ENCODE measurements around the gene CLN5.
"Not testable (repeated sequence)": the region's sequence is repeated elsewhere in the genome, so short reads cannot be mapped to it uniquely, and the experiment has no call there.

CLN5 gene

DNA sequence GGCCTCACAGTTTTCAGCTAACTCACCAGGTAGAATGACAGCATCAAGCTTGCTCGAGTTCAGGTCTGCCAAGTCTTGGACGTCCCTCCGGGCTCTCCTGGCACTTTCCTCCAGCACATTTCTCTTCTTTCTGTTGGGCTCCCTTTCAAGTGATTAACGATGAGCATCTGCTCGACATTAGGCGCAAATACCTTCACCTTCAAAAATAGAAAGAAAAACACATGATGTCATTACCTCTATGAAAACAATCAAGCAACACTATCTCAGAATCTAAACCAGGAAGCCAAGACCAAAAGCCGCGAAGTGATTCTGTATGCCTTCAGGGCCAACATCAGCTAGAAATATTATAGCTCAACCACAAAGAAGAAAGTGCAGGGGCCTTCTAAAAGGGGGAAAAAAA lies 15.4 kb upstream of the CLN5 start:
- no peak for DNase-seq

DNA sequence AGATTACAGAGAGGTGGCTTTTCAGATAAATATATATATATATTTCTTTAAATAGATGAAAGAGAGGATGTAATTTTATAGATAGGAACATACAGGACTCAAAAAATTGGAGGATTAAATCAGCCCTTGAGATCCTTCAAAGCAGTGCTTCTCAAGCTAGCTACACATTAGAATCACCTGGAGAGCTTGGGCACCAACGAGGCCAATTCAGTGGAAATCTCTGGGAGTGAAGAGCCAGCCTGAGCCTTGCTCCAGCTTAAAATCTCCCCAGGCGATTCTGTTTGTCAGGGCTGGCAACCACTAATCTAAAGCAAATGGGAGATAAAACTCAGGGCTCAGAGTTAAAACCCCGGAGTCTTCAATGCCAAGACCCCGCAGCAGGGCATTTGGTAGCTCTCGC lies 15.0 kb upstream of the CLN5 start:
- DNase-seq: no peak

DNA sequence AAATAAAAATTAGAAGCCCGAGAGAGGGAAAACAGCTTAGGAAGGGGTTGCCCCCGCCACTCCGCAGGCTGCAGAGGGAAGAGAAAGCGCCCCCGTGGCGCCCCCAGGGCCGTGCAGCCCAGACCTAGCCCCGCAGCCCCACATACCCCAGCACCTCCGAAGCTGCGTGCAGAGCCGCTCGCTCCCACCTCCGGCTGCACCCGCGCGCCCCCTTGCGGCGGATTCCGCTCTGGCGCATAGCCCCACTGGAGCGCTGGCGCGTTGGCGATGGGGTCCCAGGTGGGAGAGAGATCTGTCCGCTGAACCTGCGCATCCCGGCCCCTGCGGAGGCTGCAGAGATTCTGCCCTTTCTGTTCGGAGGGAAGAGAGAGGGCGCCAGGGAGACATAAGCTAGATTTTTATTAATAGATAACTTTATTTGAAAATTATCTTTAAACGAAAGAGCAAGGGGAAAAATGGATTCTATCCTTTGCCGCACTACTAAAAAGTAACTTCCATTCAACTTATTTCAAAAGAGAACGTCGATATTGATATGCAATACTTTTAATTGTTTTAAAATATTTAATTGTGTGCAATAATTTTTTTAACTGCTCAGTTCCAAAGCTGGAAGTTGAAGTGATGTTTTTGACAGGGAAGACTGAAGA lies 11.7 kb upstream of the CLN5 start:
- peak; percentile 88 for DNase-seq

DNA sequence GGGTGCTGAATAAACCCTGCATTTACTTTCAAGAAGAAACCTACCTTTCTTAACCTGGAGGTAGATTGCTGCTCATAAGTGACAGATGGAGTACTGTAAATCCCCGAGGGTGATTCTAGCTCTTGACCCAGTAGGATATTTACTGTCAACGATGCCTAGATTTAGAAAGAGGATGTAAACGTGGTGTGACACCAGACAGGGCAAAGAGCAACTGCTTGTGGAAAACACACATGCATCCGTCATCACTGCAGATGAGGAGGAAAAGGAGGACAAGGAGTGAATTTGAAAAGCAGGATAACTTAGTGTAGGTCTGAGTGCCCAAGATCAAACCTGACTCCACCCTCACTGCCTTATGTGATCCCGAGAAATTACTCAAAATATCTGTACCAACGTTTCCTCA lies 9.8 kb upstream of the CLN5 start:
- DNase-seq: no peak

- DNase-seq: no peak
Measured at GRCh38 chr13:76983676-76984075, 8.2 kb upstream of the CLN5 start.

GRCh38 chr13:76991432-76991795 lies 467 bp upstream of the CLN5 start:
- DNase-seq: peak; percentile 91

DNA sequence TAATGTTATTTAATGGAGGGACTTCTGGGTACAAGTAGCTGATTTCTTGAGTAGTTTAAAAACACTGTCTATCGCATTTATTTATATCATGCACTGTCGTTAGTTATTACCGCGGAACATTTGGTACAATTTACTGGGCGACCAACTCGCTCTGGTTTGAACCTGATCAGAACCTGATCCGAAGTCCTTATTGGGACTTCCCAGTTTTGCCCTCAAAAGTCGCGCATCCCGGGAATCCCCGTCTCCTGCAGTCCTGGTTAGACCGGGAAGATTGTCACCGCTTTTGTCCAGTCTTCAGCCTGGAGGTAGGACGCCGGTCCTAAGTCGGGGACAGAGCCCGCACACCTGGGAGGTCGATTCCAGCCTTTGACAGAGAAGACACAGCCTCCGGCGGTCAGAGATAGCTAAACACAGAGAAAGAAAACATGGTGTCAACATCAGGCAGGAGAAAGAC lies 694 bp downstream of the CLN5 start:
- peak; percentile 21 for DNase-seq

GRCh38 chr13:76993021-76993420 lies 1.1 kb downstream of the CLN5 start:
- DNase-seq: no peak

GRCh38 chr13:76993473-76993872 lies 1.6 kb downstream of the CLN5 start:
- DNase-seq: no peak

DNA sequence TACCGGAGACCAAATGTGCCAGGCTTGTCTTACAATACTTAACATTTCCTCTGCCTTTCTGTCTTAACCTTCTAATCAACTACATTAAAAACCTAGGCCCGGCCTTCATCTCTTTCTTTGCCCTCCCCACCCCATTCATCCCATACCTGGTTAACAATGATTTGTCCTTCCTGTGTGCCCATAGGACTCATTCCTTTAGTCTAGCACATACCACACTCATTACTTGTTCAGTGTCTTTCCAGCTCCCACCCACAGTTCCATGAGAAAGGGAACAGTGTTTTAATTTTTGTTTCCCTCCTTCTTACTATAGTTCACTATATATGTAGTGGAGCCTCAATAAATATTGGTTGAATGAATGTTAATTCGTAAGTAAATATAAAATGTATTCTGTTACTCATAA lies 2.4 kb downstream of the CLN5 start:
- DNase-seq: no peak

DNA sequence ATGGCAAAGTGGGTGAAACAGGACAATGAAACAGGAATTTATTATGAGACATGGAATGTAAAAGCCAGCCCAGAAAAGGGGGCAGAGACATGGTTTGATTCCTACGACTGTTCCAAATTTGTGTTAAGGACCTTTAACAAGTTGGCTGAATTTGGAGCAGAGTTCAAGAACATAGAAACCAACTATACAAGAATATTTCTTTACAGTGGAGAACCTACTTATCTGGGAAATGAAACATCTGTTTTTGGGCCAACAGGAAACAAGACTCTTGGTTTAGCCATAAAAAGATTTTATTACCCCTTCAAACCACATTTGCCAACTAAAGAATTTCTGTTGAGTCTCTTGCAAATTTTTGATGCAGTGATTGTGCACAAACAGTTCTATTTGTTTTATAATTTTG lies 8.6 kb downstream of the CLN5 start:
- no peak for DNase-seq

DNA sequence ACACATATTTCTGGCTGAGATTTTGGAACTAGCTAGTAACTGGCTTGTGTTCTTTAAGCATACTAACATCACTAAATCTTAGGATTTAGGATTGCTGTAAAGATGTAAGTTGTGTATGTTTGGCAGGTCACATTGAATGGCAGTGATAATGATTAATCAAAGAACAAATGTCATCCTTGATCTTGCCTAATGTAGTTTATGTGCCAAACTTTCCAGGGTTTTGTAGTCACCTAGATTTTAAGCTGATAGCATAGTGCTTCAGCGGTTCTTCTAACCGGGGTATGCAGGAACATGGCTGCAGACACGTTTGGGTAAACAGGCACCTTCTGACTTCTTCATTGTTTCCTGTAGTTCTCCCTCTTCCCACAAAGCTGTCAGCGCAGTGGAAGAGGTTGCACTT lies 9.7 kb downstream of the CLN5 start:
- DNase-seq: no peak

DNA sequence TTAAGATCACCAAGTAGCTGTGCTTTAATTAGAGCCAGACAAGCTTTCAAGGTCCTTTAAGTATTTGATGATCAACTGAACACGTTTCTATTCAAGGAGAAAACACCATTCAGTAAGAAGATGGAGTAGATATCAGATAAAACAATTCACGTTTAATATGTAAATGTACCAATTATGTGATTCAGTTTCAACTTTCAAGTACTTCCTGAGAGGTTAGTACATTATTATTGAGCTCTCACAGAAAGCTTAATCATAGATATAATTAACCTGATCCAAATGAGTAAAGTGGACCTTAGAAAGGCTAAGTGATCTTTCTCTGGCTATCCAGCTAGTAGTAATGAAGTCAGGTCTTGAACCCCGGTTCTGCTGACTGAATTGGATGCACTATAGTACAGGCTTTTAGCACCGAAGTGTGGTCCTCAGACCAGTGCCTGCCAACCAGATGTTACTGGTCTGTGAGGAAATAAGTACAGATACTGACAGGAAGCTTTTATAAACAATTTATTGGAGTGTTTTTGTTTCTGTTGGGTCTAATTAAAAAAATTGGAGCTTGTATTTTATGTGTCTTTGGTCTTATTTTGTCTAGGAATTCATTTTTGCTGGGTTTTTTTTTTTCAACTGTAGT lies 10.2 kb downstream of the CLN5 start:
- no peak for DNase-seq

- DNase-seq: no peak
Measured at GRCh38 chr13:77002590-77003190, 10.8 kb downstream of the CLN5 start.

DNA sequence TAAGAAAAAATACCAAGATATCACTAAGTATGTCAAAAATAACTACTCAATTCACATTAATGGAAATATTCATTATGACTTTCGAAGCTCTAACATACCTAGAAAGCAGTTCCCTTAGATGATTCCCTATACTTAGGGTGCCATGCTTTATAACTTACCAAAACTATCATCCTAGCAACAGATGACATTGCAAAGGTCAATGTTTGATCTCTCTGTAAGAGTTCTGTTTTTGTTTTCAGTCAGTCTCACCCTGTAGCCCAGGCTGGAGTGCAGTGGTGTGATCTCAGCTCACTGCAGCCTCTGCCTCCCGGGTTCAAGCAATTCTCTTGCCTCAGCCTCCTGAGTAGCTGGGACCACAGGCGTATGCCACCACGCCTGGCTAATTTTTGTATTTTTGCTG lies 16.5 kb downstream of the CLN5 start:
- DNase-seq: peak; percentile 20

- peak; percentile 74 for DNase-seq
Measured at GRCh38 chr13:77009011-77009410, 17.1 kb downstream of the CLN5 start.

GRCh38 chr13:77009719-77010118 lies 17.8 kb downstream of the CLN5 start:
- DNase-seq: not testable (repeated sequence)

GRCh38 chr13:77013853-77014542 lies 22.1 kb downstream of the CLN5 start:
- no peak for DNase-seq

DNA sequence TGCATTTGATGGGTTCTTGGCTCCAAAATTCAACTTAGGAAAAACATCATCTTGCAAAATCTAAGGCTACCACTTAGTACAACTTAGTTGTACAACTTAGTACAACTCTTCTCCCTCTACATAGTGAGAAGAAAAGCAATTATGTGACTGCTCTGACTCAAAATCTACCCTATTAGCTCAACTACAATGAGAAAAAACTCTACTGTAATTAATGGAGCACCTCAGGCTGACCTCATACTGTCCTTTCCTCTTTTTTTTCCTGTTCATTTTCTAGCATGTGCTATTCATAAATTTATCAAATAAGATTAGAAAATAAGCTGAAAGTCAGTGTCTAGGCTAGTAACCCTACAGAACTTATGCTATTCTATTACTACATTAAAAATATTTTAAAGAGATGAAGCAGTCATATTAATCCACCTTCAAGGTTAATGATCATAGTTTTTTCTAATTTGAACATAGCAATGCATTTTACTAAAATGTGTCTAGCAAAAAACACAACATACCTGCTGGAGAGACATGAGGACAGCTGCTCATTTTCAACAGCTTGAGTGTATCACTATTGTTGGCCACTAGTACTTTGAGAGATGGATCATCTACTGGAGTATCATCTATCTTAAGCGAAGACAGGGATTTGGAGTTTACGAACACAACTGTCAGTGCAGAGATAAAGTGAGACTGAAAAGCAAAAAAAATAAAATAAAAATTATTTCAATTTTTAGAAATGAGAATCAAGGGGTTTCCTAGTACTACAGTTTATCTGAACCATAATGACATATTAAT lies 23.2 kb downstream of the CLN5 start:
- no peak for DNase-seq

GRCh38 chr13:77016251-77016812 lies 24.5 kb downstream of the CLN5 start:
- DNase-seq: no peak

GRCh38 chr13:77016888-77017623 lies 25.2 kb downstream of the CLN5 start:
- no peak for DNase-seq

- no peak for DNase-seq
Measured at GRCh38 chr13:77019756-77020155, 27.9 kb downstream of the CLN5 start.
